ENCODE measurements around the gene RAD51B.

Gene RAD51B

DNA sequence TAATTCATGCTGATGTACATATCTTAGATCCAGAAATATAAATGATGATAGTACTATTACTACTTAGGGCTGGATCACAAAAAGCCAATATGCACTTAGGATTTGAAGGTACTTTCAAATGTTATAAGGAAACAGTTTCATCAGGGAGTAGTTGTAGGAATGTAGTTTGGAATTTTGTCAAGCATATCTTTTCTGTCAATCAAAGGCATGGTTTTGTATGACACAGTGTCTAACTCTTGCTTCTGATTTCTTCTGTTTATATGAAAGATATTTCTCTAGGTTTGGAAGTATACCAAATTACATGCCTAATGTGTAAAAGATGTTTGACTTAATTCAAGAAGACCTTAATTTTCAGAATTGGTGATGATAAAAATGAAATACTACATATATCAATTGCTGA lies 135.7 kb downstream of the RAD51B start:
- DNase-seq (ENCODE audit: insufficient read length, low spot score) (no peak), FAIRE-seq (no peak)
- TF ChIP-seq, protein P1, sequence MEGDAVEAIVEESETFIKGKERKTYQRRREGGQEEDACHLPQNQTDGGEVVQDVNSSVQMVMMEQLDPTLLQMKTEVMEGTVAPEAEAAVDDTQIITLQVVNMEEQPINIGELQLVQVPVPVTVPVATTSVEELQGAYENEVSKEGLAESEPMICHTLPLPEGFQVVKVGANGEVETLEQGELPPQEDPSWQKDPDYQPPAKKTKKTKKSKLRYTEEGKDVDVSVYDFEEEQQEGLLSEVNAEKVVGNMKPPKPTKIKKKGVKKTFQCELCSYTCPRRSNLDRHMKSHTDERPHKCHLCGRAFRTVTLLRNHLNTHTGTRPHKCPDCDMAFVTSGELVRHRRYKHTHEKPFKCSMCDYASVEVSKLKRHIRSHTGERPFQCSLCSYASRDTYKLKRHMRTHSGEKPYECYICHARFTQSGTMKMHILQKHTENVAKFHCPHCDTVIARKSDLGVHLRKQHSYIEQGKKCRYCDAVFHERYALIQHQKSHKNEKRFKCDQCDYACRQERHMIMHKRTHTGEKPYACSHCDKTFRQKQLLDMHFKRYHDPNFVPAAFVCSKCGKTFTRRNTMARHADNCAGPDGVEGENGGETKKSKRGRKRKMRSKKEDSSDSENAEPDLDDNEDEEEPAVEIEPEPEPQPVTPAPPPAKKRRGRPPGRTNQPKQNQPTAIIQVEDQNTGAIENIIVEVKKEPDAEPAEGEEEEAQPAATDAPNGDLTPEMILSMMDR (IDR thresholded peaks at IDR 0.05; ENCODE audit: insufficient read depth, missing control alignments) = no peak

DNA sequence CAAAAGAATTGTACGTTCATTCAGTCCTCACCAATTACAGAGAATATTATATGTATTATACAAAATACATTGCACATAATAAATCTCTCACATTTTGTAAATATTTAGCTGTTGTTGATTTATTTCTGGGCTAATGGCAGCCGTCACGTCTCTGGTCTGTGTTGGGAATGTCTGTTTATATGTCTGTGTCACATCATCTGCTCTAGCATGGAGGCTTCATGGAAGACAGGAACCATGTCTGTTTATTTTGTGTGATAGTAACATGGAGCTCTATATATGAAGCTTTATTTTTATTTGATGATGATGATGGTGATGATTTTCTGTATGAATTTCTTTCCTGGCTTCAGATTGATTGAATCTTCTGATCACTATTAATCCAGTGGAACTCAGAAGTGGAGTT lies 138.4 kb downstream of the RAD51B start:
- no peak for DNase-seq (ENCODE audit: insufficient read length, low spot score)
- TF ChIP-seq, protein P1 (IDR thresholded peaks at IDR 0.05; ENCODE audit: insufficient read depth, missing control alignments) = no peak
- FAIRE-seq = no peak

DNA sequence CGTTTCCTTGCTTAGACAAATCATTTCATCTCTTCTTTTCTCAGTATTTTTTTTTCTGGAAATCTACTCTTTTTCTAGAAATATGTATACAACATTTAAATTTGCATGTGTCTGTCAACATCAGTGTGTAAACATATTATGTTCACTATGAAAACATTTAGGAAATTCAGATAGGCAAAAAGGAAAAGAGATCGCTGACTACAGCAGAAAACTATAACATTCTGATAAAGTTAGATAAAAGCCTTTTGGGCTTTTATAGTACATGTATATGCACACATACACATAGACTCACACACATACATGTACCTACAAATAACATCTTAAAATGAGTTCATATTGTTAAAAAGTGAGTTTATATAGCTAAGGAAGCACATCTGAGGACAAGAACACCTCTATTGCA lies 142.1 kb downstream of the RAD51B start:
- DNase-seq (ENCODE audit: insufficient read length, low spot score) (no peak), FAIRE-seq (no peak)
- TF ChIP-seq, protein P1 (IDR thresholded peaks at IDR 0.05; ENCODE audit: insufficient read depth, missing control alignments) = no peak

DNA sequence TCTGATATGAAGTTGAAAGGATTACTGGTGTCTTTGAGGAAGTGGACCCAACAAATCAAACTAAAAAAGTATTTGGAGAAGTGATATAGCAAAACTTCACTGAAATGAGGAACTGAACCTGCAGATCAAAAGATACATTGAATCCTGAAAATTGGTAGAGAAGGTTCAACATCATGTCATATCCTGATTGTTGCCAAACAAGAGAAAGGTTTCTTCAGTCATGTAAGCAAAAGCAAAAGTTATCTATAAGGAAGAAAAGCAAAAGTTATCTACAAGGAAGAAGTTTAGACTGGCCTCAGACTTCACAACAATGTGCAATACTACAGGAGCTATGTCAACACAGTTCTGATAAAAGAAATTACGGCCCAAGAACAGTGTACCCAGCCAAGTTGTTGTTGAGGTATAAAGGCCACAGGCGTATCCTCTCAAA lies 142.7 kb downstream of the RAD51B start:
- DNase-seq (ENCODE audit: insufficient read length, low spot score) (no peak), FAIRE-seq (no peak)
- TF ChIP-seq, protein P1 (IDR thresholded peaks at IDR 0.05; ENCODE audit: insufficient read depth, missing control alignments) = no peak

DNA sequence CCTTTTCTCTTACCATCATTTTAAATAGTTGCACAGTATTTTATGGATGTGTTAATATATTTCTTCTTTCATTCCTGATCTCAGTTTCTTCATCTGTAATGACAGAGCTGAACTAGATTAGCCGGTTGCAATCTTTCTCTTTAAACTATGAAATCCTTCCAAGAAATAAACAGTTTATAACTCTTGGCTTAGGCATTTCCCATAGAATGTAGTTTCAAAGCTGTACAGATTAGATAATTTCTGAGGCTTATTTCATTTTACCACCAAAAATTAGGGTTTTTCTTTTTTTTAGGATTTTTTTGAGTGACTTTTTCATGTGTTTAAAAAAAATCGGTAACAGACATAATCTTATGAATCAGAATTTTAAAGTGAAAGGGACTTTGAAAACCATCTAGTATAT lies 144.0 kb downstream of the RAD51B start:
- FAIRE-seq = no peak
- no peak for DNase-seq (ENCODE audit: insufficient read length, low spot score)
- TF ChIP-seq, protein P1 (IDR thresholded peaks at IDR 0.05; ENCODE audit: insufficient read depth, missing control alignments) = no peak

DNA sequence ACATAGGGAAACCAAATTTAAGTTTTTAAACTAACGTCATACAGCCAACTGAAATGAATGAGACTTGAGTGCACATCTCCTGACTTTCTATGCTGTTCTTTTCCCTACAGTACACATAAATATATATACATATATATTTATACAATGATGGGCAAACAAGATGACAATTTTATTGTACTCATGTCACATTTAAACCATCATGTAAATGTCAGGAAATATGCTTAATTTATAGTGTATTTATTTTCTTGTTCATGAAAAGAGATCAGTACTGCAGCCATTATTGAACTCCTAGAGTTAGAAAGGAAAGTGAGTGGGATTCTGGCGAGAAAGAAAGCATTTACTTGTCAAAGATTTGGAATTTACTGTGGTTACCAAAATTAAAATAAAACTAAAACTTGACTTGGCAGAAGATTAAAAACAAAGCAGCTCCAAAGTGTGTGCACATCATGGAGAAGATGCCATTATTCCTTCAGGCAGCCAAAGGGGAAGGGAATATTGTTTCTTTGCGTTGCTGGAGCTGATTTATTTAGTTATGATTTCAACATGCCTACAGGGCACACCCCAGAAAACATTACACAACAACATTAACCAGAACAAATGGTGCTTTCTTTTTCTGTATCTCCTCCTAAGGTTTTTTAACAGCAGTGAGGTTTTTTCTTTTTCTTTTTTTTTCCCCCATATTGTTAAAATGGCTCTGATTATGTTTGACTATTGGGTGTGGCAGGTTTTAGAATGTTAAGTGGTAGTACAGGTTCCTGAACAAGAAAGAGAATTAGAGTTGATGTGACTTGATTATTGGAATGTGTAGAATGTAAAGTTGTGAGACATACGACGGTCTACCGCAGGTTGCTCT lies 144.6 kb downstream of the RAD51B start:
- TF ChIP-seq, protein P1 (IDR thresholded peaks at IDR 0.05; ENCODE audit: insufficient read depth, missing control alignments) = no peak
- FAIRE-seq (no peak), DNase-seq (ENCODE audit: insufficient read length, low spot score) (no peak)

DNA sequence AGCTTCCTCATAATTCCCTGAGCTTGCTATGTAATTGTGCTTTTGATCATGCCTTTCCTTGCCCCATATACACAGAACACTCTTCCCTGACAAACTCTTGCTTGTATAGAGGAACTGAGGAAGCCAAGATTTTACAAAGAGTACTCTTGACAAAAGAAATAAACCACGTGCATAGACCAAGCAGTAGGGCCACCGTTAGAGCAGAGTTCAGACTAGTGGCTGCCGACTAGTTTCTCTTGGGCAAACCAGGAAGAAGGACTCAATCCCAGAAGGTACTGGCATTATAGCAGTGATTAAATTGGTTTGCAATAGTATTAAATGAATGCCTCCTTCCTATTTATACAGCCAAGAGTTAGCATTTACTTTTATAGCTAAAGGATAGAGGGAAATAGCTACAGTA lies 146.1 kb downstream of the RAD51B start:
- TF ChIP-seq, protein P1 (IDR thresholded peaks at IDR 0.05; ENCODE audit: insufficient read depth, missing control alignments) = no peak
- no peak for FAIRE-seq

More for the DNA sequence above, 146.1 kb downstream of the RAD51B start:
- DNase-seq (ENCODE audit: insufficient read length, low spot score) = no peak
